Activated CD4-positive, alpha-beta T cell treated with anti-CD3 and anti-CD28 coated beads for 4 hours (primary cell): ENCODE results near the gene BRINP2.

Experiments
- DNase-seq, 2 donors: peaks; one replicate each; pipeline ENCODE4 v3.0.0-alpha.2; 2020

Gene BRINP2, protein sequence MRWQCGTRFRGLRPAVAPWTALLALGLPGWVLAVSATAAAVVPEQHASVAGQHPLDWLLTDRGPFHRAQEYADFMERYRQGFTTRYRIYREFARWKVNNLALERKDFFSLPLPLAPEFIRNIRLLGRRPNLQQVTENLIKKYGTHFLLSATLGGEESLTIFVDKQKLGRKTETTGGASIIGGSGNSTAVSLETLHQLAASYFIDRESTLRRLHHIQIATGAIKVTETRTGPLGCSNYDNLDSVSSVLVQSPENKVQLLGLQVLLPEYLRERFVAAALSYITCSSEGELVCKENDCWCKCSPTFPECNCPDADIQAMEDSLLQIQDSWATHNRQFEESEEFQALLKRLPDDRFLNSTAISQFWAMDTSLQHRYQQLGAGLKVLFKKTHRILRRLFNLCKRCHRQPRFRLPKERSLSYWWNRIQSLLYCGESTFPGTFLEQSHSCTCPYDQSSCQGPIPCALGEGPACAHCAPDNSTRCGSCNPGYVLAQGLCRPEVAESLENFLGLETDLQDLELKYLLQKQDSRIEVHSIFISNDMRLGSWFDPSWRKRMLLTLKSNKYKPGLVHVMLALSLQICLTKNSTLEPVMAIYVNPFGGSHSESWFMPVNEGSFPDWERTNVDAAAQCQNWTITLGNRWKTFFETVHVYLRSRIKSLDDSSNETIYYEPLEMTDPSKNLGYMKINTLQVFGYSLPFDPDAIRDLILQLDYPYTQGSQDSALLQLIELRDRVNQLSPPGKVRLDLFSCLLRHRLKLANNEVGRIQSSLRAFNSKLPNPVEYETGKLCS

DNA sequence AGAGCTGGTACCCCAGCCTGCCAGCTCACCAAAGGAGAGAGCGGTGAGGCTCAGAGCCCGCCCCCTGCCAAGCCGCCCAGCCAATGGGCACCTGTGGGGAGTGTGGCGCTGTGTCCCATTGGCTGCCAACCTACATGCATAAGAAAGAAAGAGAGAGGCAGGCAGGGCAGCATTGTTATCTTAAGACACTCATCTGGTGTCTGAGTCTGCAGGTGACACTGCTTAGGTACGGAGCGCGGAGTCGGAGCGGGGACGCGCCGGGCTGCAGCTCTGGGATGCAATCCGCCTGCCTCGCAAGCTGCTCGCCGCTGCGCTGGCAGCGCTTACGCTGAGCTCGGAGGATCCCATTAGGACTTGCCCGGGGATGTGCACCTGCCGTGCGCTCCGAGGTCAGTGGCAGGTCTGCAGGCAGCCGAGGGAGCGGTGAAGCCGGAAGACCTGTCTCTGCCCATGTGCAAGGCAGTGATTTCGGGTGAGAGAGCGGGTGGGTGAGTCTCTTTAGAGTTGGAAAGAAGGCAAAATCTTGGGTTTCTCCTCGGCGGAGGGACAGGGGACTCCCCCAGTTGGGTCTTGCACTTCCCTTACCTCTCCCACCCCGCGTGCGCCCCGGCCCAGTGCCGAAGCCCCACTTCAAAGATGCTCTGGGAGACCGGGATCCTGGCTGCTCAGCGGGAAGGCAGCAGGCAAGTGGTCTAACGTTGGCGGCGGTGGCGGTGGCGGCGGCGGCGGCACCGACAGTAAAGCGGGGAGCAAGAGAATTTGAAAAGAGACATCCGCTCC lies at the start of gene BRINP2:
Gene BRINP2 (plus strand): TSS at position 203 of the 780 bp plus-strand sequence. CDS start 58,919 bp downstream, outside the sequence.
- no peak for DNase-seq

DNA sequence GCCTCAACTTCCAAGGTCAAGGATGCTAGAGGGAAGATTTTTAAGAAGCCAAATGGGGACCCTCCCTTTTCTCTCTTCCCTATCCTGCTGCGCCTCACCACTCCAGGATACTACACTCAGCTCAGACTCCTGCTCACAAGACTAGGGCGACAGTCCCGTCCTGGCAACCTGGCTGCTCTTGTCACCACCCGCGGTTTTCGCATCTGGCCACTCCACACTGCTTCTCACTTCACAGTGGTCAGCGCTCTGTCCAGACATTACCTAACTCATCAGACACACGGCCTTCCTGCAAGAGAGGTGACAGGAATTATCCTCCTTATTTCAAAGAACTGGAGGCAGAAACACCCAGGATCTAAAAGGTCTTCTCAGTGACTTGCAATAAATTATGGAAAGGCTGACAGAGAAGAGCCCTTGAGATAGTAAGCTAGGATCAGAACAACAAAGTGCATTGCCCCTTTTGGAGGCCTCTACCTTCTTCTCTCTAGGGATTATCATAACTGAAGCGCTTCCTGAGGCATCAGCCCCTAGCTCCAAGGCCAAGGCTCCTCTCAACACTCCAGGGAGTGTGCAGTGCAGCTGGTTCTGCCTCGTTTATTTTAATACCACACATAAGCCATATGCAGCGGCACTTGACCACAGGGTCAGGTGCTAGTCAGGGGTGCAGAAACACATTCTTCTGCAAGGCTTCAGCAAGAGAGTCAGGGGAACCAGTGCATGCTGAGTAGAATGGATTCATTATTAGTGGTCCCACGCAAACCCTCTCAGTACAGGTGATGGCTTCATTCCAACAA lies 48.1 kb upstream of the BRINP2 start:
- no peak for DNase-seq

DNA sequence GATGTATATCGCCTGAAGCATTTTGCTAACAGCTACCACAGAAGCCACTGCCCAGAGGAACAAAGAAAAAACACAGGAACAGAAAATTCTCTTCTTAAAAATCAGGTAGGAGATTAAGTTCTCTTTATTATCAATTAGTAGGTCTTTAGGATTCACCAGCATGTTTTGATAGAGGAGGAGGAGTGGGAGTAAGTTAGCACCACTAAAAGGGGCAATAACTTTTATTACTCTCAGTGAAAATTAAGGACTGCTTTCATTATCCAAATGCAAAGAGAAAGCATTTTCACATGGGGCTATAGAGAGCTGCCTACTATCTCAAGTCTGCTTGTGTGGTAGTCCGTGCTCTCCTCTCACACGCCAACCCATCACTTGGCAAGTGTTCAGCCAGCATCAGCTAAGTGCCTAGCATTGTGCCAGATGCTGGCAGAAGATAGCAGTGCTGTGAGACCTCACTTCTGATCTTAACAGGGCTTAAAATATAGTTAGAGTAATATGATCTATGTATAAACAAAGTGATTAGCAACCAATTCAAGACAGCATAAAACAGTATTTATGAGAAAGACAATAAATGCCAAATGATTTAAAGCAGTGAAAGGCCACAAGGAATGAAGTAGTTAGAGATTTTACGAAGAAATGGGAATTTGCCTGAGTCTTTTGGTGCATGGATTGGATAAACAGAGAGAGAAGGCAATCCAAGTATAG lies 46.0 kb upstream of the BRINP2 start:
- DNase-seq = no peak

DNA sequence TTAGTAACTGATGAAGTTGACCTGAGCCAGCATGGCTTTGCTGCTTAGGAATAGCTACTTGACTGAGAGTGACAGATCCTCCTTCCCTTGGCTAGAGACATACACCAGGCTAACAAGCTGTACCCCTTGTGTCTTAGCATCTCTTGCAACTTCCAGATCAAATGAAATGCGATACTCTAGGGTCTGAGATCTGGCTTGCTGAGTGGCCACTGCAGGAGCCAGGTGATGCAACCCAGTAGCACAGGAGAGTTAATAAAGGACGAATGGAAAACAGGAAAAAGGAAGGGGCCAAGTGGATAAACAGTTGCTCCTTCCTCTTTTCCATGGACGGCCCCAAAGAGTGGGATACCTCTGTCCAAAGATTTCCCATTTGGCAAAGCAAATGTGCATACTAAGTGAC lies 44.5 kb upstream of the BRINP2 start:
- DNase-seq = no peak

DNA sequence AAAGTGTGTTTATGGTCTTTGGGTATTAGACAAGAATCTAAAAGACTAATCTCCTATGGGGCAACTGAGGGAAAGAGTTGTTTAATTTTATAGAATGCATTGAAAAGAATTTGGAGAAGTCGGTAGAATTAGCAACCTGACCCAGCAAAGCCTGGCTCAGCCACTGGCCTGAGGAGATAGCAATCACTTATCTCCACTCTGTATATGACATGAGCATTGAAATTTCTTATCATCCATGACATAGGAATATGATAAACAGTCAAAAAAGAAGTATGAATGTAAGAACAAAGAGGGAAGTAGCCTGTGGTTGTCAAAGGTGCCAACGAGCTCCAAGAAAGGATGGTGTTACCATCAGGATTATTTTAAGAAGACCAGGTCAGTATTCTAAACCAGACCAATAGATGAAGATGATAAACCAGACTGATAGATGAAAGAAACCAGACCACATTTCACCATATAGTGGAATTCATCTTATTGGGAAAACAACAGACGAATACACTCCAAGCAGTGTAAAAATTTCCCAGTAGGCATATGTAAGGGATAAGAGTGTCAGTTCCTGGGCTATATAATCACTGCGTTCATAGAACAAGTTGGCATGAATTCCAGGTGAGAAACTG lies 42.0 kb upstream of the BRINP2 start:
- no peak for DNase-seq

DNA sequence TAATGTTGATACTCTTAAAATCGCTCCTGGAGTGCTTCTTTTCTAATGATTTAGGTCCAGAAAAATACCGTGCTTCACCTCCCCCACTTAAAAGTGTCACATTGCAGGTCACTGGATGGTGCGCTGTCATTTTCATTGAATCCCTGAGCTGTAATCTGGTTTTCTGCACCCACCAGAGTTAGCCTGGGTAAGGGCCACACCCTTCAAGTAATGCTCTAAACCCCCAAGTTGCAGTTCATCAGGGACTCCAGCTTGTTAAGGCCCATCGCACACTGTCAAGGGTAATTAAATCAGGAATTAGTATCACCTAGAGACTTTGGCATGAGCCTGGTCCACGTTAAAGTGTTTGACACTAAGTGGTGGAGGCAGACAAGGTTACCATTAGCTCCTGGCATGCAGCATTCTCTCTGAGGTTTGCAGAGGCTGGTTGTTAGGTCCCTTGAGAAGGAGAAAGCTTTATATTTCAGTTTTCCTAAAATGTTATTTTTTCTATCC lies 40.3 kb upstream of the BRINP2 start:
- DNase-seq = no peak

DNA sequence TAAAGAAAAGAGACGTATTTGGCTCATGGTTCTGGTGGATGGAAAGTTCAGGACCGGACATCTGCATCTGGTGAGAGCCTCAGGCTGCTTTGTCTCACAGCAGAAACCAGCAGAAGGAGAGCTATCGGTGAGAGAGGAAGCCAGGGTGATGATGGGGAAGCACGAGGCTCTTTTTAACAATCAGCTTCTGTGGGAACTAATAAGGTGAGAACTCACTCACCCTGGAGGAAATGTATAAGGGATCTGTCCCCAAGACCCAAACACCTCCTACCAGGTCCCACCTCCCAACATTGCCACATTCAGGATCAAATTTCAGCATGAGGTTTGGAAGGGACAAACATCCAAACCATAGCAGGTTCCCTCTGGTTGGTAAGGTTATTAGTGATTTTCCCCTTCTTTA lies 39.0 kb upstream of the BRINP2 start:
- DNase-seq = no peak

DNA sequence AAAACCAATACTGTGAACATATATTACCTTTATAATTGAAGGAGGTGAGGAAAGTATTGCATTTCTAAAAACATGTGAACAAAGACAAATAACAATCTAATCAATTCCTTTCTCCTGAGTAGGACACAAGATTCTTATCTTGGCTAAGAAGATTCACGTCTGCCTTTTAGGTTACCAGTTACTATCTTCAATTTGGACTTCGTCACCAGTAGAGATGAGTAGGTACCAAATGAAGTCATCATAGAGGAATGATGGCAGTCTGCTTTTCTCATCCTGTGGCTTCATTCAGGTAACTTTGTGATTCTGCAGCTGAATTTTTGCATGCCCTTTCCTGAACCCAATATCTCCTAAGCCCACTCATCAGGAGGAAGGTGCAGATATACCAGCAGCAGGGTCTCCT lies 38.6 kb upstream of the BRINP2 start:
- no peak for DNase-seq

DNA sequence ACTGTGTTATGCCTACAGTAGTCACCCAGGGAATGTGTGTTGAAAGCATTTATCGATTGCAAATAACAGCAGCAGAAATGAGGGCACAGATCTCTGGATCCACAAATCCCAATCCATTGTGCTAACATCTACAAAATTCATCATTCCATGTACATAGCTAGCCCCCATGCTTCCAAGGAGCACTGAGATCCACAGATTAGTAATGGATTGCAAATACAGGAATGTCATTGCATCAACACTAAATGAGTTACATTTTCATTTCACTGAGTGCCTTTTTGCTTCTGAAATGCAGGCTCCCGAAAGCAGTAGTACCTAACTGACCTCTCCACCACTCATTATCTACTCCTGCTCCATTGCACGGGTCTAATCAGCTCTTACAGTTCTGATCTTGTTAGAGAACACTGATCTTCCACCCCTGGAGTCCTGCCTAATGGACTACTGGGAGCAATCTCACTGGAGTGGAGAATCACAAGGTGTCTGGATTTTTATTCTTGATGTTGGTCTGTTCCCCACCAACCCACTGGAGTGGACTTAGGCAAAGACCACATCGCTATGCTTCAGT lies 36.7 kb upstream of the BRINP2 start:
- DNase-seq = no peak

DNA sequence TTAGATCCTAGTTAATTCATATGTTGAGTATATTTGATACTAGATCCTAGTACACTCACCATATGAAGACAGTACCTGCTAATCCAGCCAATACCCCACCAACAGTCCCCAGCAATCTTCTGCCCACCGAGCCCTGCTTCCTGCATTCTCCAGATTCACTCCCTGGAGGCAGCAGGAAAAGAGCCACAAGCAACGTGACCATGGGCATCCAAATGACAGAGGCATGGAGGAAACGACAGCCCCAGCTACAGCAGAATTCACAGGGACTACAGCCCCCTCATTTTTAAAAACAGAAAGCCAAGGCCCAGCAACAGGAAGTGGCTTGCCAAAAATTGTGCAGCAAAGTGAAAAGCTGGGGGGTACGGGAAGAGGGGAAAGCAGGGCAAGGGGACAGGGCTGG lies 35.5 kb upstream of the BRINP2 start:
- no peak for DNase-seq

DNA sequence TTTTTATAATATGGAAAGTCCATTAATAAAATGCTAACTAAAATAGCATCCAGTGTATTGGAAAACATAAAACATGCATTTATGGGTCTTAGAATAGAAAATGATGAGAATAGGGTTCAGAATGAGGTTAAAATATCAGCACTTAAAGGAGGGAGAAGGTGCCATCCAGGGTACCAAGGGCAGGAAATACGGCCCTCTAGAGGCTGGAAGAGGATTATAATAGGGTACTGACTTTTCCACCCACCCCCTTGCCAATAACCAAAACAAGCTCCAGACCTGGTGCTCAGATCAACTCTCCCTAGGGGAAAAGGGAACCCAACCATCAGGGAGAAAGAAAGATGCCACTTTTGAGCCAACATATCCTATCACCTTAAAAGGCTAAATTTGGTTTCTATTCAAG lies 32.9 kb upstream of the BRINP2 start:
- no peak for DNase-seq

DNA sequence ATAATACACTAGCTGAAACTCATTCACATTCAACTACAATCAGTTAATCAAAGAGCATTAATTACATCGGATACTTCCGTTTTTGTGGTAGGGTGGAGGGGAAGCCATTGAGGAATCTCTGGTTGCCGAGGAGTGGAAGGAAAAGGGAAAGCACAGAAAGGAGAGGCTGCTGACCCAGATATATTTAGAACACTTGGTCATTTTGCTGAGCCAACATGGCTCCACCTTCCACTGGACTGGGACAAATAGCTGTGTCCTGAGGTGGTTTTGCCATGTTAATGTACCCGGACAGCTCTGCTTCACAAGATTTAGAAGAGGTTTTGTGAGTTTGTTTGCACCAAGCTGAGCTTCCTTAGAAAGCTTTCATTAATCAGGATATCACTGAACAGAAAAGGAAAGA lies 32.4 kb upstream of the BRINP2 start:
- no peak for DNase-seq

DNA sequence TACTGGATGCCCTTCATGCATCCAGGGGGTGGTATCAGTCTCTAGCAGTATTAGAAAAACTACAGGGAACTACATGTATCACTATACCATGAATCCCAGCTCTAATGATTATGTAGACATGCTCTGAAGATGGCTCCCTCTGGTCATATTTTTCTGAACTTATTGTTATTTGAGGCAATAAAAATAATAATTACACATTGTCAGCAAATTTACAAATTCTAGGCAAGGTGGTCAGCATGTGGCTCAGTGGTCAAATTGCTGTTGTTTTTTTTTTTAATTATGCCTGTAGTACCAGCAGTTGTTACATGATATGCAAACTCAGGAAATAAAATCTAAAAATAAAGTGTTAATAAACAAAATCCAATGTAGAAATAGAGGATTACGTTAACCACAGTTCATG lies 28.7 kb upstream of the BRINP2 start:
- DNase-seq = no peak

DNA sequence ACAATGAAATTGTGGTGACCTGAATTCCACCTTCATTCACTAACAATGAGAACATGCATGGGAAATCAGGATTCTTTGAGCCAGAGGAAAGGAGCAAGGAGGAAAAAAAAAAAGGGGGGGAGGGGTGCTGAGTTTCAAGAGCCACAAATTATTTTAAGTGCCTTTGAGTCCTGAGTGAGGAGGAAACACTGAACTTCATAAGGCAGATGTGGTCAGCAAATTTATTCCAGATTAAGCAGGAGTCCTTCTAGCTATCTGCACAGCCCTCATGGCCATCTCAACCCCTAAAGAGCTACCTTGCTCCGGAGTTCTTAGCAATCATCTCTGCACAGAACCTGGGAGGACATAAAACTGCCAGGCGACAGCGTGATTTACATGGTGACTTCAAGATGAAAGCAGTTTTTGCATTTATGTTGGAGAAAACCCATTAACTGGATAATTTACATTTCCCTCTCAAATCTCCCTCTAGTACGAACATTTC lies 27.9 kb upstream of the BRINP2 start:
- DNase-seq = no peak

DNA sequence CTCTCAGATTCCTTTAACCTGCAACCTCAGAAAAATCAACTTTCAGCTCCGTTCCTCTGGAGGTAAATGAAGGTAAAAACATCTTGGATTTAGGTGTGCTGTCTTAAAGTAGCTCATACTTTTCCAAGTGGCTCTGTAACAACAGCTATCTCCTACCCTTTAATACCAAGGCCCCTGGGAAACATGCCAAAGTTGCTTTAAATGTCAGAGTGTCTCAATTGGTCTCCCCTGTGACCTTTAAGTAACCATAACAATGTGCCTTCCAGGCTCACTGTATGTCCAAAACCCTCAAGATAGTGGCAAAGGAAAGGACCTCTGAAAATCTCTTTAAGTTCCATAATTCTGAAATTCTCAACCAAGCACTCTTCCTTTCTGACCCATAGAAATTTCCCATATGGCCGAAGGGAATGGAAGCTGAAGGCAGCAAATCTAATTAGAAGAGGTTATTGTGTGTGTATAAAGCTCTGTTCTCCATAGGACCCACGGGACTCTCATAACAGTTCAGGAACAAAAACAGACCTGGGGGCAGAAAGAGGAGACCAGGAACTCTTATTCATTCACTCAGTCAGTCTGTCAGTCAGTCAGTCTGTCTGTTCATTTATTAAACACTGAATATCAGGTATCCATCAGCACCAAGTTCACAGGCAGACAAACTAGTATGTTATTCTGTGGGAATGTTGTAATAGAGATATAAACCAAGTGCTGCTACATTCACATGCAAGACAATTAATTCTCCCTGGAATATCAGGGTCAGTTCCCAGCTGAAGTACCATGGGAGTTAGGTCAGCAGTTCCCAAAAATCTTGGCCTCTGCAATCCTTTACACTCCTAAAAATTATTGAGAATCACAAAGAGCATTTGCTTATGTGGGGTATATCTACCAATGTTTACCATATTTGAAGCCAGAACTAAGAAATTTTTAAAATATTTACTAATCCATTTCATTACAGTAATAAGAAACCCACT lies 25.4 kb upstream of the BRINP2 start:
- DNase-seq = no peak

DNA sequence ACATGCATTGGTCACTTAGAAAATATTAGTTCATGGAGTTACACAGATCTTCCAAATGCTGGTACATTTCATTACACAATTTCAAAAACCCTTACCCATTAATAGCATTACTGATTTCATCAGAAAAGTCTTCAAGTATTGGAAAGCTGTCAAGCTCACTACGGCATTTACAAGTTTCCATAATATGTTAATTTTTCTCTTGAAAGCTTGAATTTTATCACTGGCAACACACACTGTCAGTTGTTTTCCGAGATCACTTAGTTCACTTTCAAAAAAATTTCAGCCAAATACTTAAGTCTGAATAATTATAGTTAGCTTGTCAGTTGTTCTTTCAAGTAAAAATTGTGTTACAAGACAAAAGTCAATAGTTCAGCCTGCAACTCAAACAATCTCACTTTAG lies 24.3 kb upstream of the BRINP2 start:
- no peak for DNase-seq

DNA sequence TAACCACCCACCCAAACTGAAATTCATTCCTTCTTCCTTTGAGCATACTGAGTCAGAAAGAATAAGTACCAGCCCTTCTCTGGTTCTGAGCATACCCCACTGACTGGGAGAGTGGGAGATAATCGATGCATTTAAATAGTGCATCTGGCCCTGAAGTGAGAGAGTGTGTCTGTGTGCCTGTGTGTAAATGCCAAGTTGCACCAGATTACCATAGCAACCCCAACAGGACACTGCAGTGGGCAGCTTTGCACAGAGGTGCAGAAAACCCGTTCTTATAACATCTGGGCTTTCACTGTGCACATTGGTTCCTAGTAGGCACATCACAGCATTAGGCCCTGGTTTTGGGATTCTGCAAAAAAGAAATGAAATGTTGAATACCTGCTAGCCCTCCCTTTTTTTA lies 8.5 kb upstream of the BRINP2 start:
- no peak for DNase-seq

DNA sequence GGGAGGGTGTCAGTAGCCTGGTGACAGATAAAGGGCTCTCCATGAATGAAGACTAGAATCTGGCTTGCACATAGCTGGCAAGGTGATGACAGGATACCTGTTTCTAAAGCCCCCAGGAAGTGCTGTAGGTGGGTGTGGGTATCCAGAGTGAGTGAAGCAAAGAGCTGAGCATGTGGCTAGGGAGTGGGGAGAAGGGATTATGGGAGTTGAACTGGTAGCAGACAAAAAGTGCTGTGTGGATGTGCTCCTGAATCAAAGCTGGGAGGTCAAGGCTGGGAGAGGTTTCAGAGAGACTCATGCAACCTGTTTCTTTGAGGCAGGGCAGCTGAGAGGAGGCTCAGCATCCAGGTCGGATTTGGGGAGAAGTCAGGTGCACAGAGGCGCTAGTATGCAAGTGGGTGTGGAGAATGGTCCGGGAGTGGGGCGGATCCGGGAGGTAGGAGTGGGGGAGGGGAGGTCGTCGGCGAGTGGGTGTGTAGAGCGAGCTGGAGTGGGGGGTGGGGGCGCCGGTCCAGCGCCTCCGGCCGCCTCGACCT lies 6.8 kb upstream of the BRINP2 start:
- DNase-seq = no peak

DNA sequence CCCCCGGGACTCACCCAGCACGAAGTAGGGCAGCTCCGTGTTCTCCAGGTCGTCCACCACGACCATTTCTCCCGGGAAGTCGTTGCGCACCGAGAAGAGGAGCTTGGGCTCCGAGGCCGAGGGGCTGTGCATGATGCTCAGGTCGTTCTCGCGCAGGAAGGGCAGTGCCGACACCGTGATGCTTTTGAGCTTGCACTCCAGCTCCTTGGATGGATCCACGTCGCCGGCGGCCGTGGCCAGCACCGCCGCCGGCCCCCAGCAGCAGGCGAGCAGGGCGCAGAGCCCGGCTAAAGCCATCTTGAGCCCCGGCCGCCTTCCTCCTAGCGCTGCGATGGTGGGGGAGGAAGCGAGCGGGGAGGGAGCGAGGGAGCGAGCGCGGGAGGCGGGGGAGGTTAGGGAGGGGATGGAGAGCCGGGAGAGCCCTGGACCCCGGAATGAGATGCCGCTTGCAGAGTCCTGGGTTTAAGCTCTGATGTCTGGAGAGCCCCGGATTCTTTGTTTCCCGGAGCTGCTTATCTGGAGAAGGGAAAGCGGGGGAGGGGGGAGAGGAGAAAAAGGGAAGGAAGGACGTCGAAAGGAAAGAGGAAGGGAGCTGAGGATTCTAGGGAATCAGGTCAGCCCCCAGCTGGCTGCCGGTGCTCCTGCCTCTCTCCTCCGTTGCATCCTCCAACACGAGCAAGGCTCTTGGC lies 6.2 kb upstream of the BRINP2 start, which contains the start of gene ASTN1:
Gene ASTN1 (minus strand): TSS at position 333 of the 689 bp plus-strand sequence. CDS start 36 bp downstream, at position 297.
- no peak for DNase-seq
